Activated T-cell treated with anti-CD3 and anti-CD28 coated beads, Interleukin-2, amount 50 U/mL, for 48 hours (primary cell): Measurements from ENCODE around the gene CFAP298.
"Not testable (repeated sequence)": the region's sequence is repeated elsewhere in the genome, so short reads cannot be mapped to it uniquely, and the experiment has no call there.

Experiments
- DNase-seq, 2 experiments: peaks; one replicate each; pipeline ENCODE4 v3.0.0-alpha.2; 2020

CFAP298 gene

DNA sequence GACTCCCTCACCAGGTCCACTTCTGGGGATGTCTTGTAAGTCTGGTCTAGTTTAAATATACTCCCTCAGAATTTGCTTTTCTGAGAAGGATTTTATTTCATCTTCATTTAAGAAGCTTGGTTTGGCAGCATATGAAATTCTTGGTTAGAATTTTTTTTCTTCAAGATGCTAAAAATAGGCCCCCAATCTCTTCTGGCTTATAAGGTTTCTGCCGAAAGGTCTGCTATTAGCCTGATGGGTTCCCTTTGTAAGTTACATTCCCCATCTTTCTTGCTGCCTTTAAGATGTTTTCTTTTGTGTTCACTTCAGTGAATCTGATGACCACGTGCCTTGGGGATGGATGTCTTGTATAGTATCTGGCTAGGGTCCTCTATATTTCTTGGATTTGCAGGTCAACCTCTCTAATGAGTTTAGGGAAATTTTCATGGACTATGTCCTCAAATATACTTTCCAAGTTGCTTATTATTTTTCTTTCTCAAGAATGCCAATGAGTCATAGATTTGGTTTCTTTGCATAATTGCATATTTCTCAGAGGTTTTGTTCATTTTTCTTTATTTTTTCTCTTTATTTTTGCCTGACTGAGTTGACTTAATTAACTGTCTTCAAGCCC lies 46.2 kb downstream of the CFAP298 start:
- DNase-seq = no peak

DNA sequence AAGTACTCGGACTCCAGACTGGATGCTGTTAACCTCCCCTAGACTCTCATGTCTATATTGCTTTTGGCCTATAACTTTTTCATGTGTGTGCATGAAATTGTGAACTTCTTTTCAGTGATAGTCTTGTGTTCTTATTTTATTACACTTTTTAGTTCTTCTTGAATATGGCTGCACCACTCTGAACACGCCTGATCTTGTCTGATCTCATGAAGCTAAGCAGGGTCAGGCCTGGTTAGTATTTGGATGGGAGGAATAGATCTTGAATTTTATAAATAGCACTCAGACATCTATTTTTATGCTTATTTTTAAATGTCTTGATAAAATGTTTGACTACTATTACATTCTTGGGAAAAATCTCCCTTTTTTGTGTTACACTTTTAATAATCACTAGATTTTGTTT lies 49.3 kb downstream of the CFAP298 start:
- no peak for DNase-seq

DNA sequence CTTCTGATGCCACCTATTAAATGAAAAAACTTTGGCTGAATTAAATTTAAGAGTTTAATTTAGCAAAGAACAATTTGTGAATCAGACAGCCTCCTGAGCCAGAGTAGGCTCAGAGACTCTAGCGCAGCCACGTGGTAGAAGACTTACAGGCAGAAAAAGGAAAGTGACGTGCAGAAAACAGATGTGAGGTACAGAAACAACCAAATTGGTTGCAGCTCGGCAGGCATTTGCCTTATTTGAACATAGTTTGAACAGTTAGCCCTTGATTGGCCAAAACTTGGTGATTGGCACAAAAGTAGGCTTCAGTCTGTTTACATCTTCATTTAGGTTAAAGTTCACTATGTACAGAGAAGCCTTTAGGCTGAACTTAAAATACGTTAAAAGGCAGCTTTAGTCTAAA lies 49.8 kb downstream of the CFAP298 start:
- peak in 1 of 2 experiments; percentile 32 for DNase-seq

DNA sequence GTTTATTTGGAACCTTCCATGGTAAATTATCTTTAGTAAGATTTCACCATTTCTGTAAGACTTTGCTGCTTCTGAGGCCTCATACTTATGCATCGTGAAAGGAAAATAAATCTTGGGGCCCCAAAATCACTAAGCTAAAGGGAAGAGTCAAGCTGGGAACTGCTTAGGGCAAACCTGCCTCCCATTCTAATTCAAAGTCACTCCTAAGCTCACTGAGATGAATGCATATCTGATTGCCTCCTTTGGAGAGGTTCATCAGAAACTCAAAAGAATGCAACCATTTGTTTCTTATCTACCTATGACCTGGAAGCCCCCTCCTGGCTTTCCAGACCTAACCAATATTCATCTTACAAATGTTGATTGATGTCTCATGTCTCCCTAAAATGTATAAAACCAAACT lies 50.7 kb downstream of the CFAP298 start:
- not testable (repeated sequence) for DNase-seq

DNA sequence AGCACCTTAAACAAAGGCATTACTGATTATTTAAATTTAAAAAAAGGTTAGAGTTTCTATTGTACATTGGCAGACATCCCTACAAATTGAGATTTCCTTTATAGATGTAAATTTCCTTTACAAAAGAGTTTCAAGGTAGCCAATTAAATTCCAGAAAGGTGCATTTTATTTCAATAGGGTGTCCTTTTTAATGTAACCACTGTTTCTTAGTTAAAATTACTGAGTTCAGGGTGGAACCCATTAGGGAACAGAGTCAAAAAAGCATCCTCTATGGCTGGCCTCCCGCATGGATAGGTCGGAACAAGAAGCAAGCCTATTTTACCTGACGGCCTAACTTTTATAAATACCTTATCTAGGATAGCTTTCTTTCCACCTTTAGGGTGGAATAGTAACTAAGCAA lies 51.3 kb downstream of the CFAP298 start:
- no peak for DNase-seq

DNA sequence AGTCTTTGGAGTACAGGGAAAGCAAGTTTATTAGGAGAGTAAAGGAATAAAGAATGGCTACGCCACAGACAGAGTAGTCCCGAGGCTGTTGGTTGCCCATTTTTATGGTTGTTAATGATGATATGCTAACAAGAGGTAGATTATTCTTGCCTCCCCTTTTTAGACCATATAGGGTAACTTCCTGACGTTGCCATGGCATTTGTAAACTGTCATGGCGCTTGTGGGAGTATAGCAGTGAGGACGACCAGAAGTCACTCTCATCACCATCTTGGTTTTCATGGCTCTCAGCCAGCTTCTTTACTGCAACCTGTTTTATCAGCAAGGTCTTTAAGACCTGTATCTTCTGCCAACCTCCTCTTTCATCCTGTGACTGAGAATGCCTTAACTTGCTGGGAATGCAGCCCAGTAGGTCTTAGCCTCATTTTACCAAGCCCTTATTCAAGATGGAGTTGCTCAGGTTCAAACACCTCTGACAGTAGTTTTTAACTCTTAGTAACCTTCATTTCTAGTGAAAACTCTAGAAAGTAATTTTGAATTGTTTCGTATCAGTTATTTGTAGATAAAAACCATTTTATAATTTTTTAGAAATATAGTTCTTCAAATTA lies 53.1 kb downstream of the CFAP298 start:
- DNase-seq = no peak

DNA sequence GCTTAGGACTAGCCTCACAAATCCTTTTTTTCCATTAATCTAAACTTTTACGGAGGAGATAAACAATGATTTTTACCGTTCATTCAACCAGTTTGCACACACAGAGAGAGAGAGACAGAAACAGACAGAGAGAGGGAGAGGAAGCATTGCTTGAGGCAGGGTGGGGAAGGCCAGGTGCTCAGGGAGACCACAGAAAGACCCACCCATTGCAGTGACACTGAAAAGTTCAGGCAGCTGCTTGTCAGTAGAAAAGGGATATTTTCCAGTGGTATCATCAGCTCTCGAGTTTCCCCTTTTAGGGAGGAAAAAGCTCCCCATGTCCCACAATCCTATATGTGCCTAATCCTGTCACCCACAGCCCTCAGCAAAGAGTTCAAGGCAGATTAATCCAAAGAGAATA lies 54.1 kb downstream of the CFAP298 start:
- no peak for DNase-seq

DNA sequence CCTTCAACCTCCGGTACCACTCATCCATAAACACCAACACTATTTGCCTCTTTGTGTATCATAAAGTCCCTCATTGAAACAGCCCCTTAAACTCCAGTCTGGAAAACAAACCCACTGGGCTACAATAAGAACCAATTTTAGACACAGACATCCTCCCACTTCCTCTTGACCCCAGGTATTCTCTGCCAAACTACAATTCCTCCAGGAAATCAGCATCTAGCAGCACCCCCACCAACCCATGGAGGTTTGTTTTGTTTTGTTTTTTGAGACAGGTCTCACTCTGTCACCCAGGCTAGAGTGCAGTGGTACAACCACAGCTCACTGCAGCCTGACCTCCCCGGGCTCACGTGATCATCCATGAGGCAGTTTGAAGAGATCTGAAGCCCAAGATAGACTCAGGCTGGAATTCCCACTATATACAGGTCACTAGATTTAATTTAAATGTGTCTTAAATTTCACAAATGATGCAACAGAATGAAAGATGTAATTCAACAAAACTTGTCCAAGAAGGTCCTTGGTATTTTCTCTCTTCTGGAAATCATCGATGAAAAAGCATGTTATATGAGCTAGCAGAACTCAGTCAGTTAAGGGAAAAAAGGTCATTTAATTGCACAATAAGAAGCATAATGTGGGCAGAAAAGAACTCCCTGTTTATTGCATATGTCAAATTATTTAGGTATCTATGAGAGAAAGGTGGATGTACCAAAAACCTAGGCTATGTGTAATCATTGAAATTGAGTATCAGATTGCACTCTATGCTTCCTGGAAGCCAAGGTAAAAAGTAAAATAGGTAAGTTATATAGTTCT lies 57.1 kb downstream of the CFAP298 start:
- no peak for DNase-seq

DNA sequence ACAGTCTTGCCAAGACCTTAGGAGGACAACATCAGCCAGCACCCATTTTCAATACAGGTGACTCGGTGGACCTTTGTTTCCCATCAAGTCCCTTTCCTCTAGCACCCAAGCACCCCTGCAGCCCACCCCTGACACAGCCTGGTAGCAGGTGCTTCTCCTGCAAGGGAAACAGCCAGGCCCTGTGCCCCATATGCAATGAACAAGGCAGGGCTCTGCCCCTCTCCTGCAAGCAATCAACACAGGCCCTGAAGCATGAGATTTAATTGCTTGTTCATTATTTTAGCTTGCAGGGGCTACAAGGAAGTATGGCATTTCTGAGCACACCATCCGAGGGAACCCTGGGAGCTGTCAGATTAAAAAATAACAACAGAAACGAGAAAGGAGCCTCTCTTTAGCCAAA lies 62.3 kb downstream of the CFAP298 start:
- DNase-seq = no peak

DNA sequence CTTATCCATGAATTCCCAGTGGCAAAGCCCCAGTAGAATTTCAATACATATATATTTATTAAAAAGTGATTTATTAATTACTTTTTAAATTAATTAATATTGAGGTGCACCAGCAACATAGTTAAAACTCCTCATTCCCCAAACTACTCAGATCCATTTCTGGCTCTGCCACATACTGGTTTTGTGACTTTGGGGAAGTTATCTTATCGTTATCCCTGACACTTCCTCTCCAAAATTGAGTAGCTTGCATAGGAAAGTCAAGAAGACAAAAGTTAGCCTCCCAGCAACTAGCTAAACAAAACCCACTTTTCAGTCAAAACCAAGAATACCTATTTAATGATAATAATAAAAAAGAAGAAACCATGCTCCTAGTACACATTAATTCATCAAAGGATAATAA lies 62.7 kb downstream of the CFAP298 start:
- DNase-seq = no peak
